ENCODE results near the gene SPTBN1. TPM values are rescaled to one million over a fixed set of nuclear protein-coding genes. Genes with fewer than 3 reads are reported as not detected.
"Not testable (repeated sequence)": the region's sequence is repeated elsewhere in the genome, so short reads cannot be mapped to it uniquely, and the experiment has no call there.

SPTBN1 gene
- polyA plus RNA-seq, 1 donor = 168 TPM

DNA sequence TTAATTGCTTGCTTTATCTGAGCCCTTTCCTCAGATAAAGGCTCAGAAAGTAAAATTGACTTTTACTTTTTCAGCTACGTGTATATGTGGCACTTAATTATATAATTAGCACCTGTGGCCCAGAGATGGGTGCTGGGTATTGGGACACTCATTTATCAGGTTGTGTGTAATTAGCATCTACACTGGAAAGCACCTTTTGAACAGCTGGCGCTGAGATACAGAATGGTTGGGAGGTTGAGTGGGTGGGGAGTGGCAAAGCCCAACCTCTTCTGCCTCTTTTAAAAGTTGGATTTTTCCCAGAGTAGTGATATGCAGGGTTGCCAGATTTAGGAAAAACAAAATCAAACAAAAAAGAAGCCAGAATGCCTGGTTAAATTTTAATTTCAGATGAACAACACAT is 23.9 kb downstream of the SPTBN1 start:
- H3K4me1 ChIP-seq (ENCODE audit: control insufficient read depth, insufficient read depth, low read length) = no peaks in the 10 kb centered on the region
- DNase-seq = no peak
- no CpG with 5 or more reads among the region's 2 CpGs for WGBS (ENCODE audit: insufficient coverage, low lambda C conversion rate)
- H3K27ac ChIP-seq (ENCODE audit: low read length) = no peak overlapping the region
- no peaks in the 10 kb centered on the region for H3K36me3 ChIP-seq (ENCODE audit: control insufficient read depth, insufficient read depth, low read length)
- no peak overlapping the region for H3K4me3 ChIP-seq (ENCODE audit: low read length)
- peaks cover 2% of the 10 kb centered on the region for H3K9me3 ChIP-seq (ENCODE audit: control insufficient read depth, low read depth, low read length)
- no peaks in the 10 kb centered on the region for H3K27me3 ChIP-seq (ENCODE audit: control insufficient read depth, insufficient read depth, low read length)

DNA sequence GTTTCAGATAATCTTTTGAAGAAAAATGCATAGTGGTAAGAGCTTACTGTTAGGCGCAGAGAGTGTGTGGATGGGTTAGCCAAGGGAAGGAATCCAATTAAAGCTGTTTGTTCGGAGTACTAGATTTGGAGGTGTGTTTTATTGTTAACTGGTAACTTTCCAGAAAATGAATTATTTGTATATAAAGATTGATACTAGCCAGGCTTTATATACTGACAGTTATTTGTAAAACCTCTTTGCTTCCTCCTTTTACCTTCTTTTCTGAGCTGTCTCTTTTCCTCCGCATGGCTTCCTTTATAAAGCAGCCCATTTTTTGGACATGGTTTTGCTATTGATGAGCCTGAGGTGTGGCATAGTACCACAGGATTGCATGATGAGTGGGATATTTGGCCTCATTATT is 25.6 kb downstream of the SPTBN1 start:
- Histone ChIP-seq H3K36me3 (ENCODE audit: control insufficient read depth, insufficient read depth, low read length) (no peaks in the 10 kb centered on the region), H3K4me3 (ENCODE audit: low read length) (no peak overlapping the region), H3K9me3 (ENCODE audit: control insufficient read depth, low read depth, low read length) (peaks cover 4% of the 10 kb centered on the region), H3K27me3 (ENCODE audit: control insufficient read depth, insufficient read depth, low read length) (no peaks in the 10 kb centered on the region), H3K4me1 (ENCODE audit: control insufficient read depth, insufficient read depth, low read length) (no peaks in the 10 kb centered on the region), H3K27ac (ENCODE audit: low read length) (no peak overlapping the region)
- no peak for DNase-seq
- WGBS (ENCODE audit: insufficient coverage, low lambda C conversion rate) = 80% methylated on average over 1 of the region's 3 CpGs

DNA sequence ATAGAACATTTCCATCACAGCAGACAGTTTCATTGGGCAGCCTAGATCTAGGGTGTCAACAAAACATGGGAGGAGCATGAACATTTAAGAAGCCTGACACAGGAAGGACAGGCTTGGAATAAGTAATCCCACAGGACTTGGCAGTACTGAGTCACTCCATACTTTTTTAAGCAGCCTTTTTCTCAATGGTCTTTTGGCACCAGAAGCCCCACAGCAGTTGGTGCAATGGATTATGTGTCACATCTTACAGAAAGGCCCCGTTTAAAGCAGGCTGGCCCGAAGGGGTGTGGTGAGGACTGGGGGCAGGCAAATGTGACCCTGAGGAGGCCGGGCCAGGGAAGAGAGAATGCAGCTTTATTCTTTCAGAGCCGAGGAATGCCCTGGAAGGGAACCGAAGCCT is 26.6 kb downstream of the SPTBN1 start:
- no peak overlapping the region for H3K4me3 ChIP-seq (ENCODE audit: low read length)
- peaks cover 4% of the 10 kb centered on the region for H3K9me3 ChIP-seq (ENCODE audit: control insufficient read depth, low read depth, low read length)
- no peaks in the 10 kb centered on the region for H3K4me1 ChIP-seq (ENCODE audit: control insufficient read depth, insufficient read depth, low read length)
- no CpG with 5 or more reads among the region's 5 CpGs for WGBS (ENCODE audit: insufficient coverage, low lambda C conversion rate)
- H3K27me3 ChIP-seq (ENCODE audit: control insufficient read depth, insufficient read depth, low read length) = no peaks in the 10 kb centered on the region
- H3K27ac ChIP-seq (ENCODE audit: low read length) = no peak overlapping the region
- no peaks in the 10 kb centered on the region for H3K36me3 ChIP-seq (ENCODE audit: control insufficient read depth, insufficient read depth, low read length)
- DNase-seq = no peak

DNA sequence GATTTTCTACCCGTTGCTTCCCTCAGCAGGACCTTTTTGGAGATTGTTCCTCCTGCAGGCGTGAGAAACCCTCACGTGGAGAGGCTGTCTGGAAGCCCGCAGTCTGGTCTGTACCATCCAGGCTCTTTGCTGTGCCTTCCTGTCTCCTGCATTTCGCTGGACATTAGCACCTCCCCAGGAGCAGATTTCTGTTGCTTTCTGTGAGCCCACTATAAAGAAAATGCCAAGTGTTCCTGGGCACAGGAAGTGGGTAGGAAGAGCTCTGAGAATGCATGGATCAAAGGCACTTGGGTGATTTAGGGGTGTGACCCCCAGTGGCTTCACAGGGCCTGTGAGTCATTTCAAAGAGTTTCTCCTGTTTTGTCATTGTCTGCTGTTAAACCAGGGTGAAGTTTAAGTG is 27.3 kb downstream of the SPTBN1 start:
- H3K36me3 ChIP-seq (ENCODE audit: control insufficient read depth, insufficient read depth, low read length) = no peaks in the 10 kb centered on the region
- H3K4me1 ChIP-seq (ENCODE audit: control insufficient read depth, insufficient read depth, low read length) = no peaks in the 10 kb centered on the region
- no peak overlapping the region for H3K4me3 ChIP-seq (ENCODE audit: low read length)
- DNase-seq = no peak
- H3K27ac ChIP-seq (ENCODE audit: low read length) = no peak overlapping the region
- H3K27me3 ChIP-seq (ENCODE audit: control insufficient read depth, insufficient read depth, low read length) = no peaks in the 10 kb centered on the region
- peaks cover 4% of the 10 kb centered on the region for H3K9me3 ChIP-seq (ENCODE audit: control insufficient read depth, low read depth, low read length)
- WGBS (ENCODE audit: insufficient coverage, low lambda C conversion rate) = no CpG with 5 or more reads among the region's 5 CpGs

DNA sequence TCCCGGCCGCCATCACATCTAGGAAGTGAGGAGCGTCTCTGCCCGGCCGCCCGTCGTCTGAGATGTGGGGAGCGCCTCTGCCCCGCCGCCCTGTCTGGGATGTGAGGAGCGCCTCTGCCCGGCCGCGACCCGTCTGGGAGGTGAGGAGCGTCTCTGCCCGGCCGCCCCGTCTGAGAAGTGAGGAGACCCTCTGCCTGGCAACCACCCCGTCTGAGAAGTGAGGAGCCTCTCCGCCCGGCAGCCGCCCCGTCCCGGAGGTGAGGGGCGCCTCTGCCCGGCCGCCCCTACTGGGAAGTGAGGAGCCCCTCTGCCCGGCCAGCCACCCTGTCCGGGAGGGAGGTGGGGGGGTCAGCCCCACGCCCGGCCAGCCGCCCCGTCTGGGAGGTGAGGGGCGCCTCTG is 29.6 kb downstream of the SPTBN1 start:
- H3K27me3 ChIP-seq (ENCODE audit: control insufficient read depth, insufficient read depth, low read length); H3K4me1 ChIP-seq (ENCODE audit: control insufficient read depth, insufficient read depth, low read length); H3K36me3 ChIP-seq (ENCODE audit: control insufficient read depth, insufficient read depth, low read length); H3K27ac ChIP-seq (ENCODE audit: low read length); DNase-seq; H3K9me3 ChIP-seq (ENCODE audit: control insufficient read depth, low read depth, low read length); H3K4me3 ChIP-seq (ENCODE audit: low read length): not testable (repeated sequence)
- WGBS (ENCODE audit: insufficient coverage, low lambda C conversion rate) = no CpG with 5 or more reads among the region's 35 CpGs

DNA sequence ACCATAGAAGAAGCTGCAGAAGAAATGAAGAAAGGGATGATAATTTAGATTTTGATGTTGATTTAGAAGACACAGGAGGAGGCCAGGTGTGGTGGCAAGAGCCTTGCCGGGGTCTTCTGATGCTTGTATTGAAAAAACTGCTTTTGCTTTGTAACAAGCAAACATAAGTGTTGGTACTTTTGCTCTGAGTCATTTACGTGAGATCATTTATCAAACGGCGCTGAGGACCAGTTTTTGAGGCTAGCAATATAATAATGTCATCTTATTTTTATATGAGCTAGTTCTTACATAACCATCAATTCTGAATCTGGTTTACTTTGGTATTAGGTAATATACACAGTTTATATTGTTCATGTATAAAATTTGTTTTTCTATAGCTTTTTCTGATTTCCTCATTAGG is 30.6 kb downstream of the SPTBN1 start:
- H3K9me3 ChIP-seq (ENCODE audit: control insufficient read depth, low read depth, low read length) = peaks cover 4% of the 10 kb centered on the region
- no peaks in the 10 kb centered on the region for H3K27me3 ChIP-seq (ENCODE audit: control insufficient read depth, insufficient read depth, low read length)
- no peak overlapping the region for H3K4me3 ChIP-seq (ENCODE audit: low read length)
- DNase-seq = no peak
- H3K36me3 ChIP-seq (ENCODE audit: control insufficient read depth, insufficient read depth, low read length) = no peaks in the 10 kb centered on the region
- no peak overlapping the region for H3K27ac ChIP-seq (ENCODE audit: low read length)
- no peaks in the 10 kb centered on the region for H3K4me1 ChIP-seq (ENCODE audit: control insufficient read depth, insufficient read depth, low read length)
- WGBS (ENCODE audit: insufficient coverage, low lambda C conversion rate) = 95% methylated on average over 4 of the region's 4 CpGs

DNA sequence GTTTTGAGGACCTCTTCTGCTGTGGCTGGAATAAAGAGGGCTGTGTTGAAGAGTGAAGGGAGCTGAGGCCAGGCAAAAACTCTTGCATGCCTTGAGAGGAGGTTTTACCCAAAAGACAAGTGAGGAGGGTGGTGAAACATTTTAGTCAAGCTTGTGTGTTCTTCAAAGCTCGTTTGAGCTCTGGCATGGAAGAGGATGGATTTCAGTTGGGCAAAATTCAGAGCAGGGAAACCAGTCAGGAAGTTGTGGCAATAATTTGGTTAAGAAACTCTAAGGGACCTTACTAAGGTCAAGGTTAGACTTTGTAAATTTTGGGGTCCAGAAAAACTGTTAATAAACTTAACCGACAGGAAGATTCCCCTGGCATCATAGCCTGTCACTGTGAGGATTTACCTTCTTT is 34.7 kb downstream of the SPTBN1 start:
- no peak overlapping the region for H3K27ac ChIP-seq (ENCODE audit: low read length)
- no peaks in the 10 kb centered on the region for H3K4me1 ChIP-seq (ENCODE audit: control insufficient read depth, insufficient read depth, low read length)
- H3K36me3 ChIP-seq (ENCODE audit: control insufficient read depth, insufficient read depth, low read length) = no peaks in the 10 kb centered on the region
- H3K9me3 ChIP-seq (ENCODE audit: control insufficient read depth, low read depth, low read length) = no peaks in the 10 kb centered on the region
- no peak for DNase-seq
- WGBS (ENCODE audit: insufficient coverage, low lambda C conversion rate) = no CpG with 5 or more reads among the region's 2 CpGs
- H3K27me3 ChIP-seq (ENCODE audit: control insufficient read depth, insufficient read depth, low read length) = no peaks in the 10 kb centered on the region
- no peak overlapping the region for H3K4me3 ChIP-seq (ENCODE audit: low read length)

DNA sequence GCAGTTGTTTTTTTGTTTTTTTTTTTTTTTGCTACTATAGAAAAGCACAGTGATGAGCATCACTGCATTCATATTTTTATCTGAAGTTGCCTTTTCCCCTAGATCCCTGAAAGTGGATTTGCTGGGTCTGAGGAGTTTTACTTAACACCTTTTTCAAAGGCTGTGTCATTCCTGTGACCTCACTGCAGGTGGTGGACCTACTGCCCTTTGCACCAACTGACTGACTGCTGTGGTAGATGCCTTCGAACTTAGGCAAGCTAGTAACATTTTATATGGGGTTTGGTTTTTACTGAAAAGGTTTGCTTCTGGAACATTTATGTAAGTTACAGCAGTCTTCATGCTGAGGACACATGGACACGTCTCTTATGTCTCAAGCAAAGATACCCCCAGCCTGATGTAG is 36.2 kb downstream of the SPTBN1 start:
- no CpG with 5 or more reads among the region's 2 CpGs for WGBS (ENCODE audit: insufficient coverage, low lambda C conversion rate)

DNA sequence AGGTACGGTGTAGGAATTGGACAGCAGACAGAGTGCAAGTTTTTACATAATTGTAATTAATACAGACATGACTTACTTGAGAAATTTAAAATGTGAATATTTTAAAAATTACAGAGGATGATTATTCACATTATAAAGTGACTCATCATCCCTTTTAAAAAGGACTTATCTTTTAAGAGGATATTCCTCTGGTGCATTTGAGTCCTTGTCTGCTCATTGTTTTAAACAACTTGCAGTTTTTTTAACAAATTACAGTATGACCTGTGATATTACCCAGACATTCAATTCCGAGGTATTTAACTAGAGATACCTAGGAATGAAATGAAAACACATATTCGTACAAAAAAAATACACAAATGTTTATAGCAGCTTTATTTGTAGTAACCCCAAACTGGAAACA is 38.0 kb downstream of the SPTBN1 start:
- no peaks in the 10 kb centered on the region for H3K9me3 ChIP-seq (ENCODE audit: control insufficient read depth, low read depth, low read length)
- no peak for DNase-seq
- no peak overlapping the region for H3K27ac ChIP-seq (ENCODE audit: low read length)
- no peaks in the 10 kb centered on the region for H3K4me1 ChIP-seq (ENCODE audit: control insufficient read depth, insufficient read depth, low read length)
- WGBS (ENCODE audit: insufficient coverage, low lambda C conversion rate) = 60% methylated on average over 1 of the region's 3 CpGs
- H3K4me3 ChIP-seq (ENCODE audit: low read length) = no peak overlapping the region
- H3K36me3 ChIP-seq (ENCODE audit: control insufficient read depth, insufficient read depth, low read length) = no peaks in the 10 kb centered on the region
- no peaks in the 10 kb centered on the region for H3K27me3 ChIP-seq (ENCODE audit: control insufficient read depth, insufficient read depth, low read length)

More for the DNA sequence above, 36.2 kb downstream of the SPTBN1 start:
- DNase-seq = no peak
- H3K36me3 ChIP-seq (ENCODE audit: control insufficient read depth, insufficient read depth, low read length) = no peaks in the 10 kb centered on the region
- no peak overlapping the region for H3K27ac ChIP-seq (ENCODE audit: low read length)
- no peaks in the 10 kb centered on the region for H3K9me3 ChIP-seq (ENCODE audit: control insufficient read depth, low read depth, low read length)
- no peaks in the 10 kb centered on the region for H3K27me3 ChIP-seq (ENCODE audit: control insufficient read depth, insufficient read depth, low read length)
- H3K4me3 ChIP-seq (ENCODE audit: low read length) = no peak overlapping the region
- H3K4me1 ChIP-seq (ENCODE audit: control insufficient read depth, insufficient read depth, low read length) = no peaks in the 10 kb centered on the region

DNA sequence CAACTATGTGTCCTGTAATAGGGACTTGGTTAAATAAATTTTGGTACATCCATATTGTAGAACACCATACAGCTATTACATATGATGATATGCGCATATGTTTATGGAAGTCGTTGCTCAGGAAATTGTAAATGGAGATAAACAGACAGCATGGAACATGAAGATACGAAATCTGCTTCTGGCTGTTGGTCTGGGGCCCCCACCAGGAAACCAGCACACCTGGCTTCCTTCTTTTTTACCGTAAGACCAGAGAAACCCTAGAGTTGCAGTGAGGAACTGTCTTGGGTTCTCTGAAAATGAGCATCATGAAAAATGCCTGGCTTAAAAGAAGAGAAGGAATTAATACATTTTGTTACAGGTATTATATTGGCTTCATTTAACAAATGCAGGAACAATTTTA is 40.8 kb downstream of the SPTBN1 start:
- WGBS (ENCODE audit: insufficient coverage, low lambda C conversion rate) = no CpG with 5 or more reads among the region's 4 CpGs
- Histone ChIP-seq H3K36me3 (ENCODE audit: control insufficient read depth, insufficient read depth, low read length) (no peaks in the 10 kb centered on the region), H3K4me1 (ENCODE audit: control insufficient read depth, insufficient read depth, low read length) (no peaks in the 10 kb centered on the region), H3K27me3 (ENCODE audit: control insufficient read depth, insufficient read depth, low read length) (no peaks in the 10 kb centered on the region), H3K4me3 (ENCODE audit: low read length) (no peak overlapping the region), H3K27ac (ENCODE audit: low read length) (no peak overlapping the region), H3K9me3 (ENCODE audit: control insufficient read depth, low read depth, low read length) (no peaks in the 10 kb centered on the region)
- DNase-seq = no peak

DNA sequence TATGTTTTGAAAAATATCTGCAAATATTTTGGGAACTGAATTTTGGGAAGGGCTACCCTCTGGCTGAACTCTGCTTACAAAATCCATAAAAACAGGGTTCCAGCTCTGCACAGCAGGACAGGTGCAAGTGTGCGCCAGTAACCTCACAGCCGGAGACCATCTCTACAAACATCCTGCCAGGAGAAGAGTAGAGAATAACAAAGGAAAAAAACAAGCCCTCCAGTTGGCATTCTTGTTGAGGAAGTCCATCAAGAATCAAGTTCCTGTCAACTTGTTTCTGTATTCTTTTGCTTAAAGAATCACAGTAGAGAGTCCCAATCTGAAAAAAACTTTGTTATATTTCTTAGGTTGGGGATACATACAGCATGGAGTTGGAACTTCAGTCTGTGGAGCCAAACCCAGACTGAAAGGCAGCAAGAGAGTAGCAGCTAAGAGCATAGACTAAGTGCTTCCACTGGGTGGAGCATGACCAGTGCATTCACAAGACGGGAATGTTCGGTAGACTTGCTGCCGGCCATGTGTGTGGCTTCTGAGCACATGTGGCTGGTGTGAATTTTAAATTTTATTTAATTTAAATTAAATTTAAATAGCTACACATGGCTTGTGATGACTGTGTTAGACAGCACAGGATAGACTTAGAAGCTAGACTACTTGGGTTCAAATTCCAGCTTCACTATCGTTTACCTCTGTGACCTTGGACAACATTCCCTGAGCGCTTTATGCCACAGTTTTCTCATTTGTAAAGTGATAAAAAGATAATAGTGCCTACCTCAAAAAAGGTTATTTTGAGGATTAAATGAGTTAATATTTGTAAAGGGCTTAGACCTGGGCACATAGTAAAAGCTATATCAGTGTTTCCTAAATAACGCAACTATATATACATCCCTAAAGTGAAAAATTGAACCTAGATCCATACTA is 41.9 kb downstream of the SPTBN1 start:
- peak; percentile 16 to 29 for DNase-seq
- no peaks in the 10 kb centered on the region for H3K27me3 ChIP-seq (ENCODE audit: control insufficient read depth, insufficient read depth, low read length)
- no peak overlapping the region for H3K27ac ChIP-seq (ENCODE audit: low read length)
- no peak overlapping the region for H3K4me3 ChIP-seq (ENCODE audit: low read length)
- H3K4me1 ChIP-seq (ENCODE audit: control insufficient read depth, insufficient read depth, low read length) = no peaks in the 10 kb centered on the region
- WGBS (ENCODE audit: insufficient coverage, low lambda C conversion rate) = 80% methylated on average over 2 of the region's 8 CpGs
- no peaks in the 10 kb centered on the region for H3K36me3 ChIP-seq (ENCODE audit: control insufficient read depth, insufficient read depth, low read length)
- H3K9me3 ChIP-seq (ENCODE audit: control insufficient read depth, low read depth, low read length) = no peaks in the 10 kb centered on the region

Data from large intestine (tissue), 3 donors.